GM21717 (cell line): ENCODE data around the gene MYCL.

Source experiments
- ATAC-seq: cut with Tn5 transposase; IDR thresholded peaks from one replicate; pipeline ENCODE4 v1.9.1; 2021; ENCODE audit warnings: mild to moderate bottlenecking, moderate library complexity; ENCODE audit not compliant: unreplicated experiment

Gene MYCL

DNA sequence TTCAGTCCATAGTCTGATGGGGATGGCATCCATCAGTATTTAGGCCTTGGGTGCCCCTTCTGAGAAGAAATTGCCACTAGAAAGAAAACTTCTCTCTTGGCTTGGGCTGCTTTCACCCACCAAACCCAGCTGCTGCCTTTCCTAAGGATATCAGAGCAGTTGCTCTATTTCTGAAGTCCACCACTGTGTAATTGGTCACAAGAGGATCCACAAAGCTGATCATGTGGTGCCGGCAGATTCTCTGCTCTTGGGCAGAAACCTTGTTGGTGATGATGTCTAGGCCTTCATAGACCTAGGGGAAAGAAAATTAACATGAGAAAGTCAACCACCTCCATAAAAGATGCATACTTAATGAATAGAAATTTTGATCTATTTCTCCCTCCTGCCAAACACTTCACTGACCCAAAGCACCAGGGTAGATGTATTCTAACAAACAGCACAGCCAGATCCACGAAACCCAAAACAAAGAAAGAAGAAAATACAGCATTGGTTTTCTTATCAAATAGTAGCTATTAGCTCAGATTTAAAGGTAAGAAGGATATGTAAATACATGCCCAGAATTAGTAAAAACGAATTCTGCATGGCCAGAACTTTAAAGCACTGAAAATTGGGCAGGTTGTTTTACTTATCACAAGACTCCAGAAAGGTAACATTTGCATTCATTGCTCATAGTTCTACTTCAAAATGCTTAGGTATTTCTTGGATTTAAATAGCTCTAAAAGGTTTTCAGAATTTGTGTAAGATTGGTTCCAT, 44.4 kb downstream of the MYCL start:
- ATAC-seq, result no peak

GRCh38 chr1:39854738-39855137, 47.0 kb downstream of the MYCL start:
- ATAC-seq, result no peak

- no peak for ATAC-seq
Measured at GRCh38 chr1:39854314-39854713, 47.4 kb downstream of the MYCL start.

GRCh38 chr1:39852876-39853275, 48.8 kb downstream of the MYCL start:
- no peak for ATAC-seq

- ATAC-seq, result no peak
Measured at GRCh38 chr1:39852214-39852791, 49.4 kb downstream of the MYCL start.

- no peak for ATAC-seq
Measured at GRCh38 chr1:39850606-39851216, 51.0 kb downstream of the MYCL start.

DNA sequence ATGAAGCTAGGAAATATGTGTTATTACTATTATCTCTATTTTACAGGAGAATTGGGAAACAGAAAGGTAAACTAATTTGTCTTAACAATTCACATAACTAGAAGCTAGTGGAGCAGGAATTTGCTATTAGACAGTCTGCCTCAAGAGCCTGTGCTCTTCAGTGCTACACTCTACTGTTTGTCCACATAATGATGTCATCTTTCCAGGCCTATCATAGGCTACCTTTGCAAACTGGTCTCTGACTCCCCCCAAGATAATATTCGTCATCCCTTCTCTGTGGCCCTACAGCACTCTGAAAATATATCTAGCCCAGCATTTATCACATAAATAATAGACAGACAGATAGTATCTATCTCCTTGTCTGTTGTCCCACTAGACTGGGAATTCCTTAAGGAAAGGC, 52.5 kb downstream of the MYCL start:
- no peak for ATAC-seq

DNA sequence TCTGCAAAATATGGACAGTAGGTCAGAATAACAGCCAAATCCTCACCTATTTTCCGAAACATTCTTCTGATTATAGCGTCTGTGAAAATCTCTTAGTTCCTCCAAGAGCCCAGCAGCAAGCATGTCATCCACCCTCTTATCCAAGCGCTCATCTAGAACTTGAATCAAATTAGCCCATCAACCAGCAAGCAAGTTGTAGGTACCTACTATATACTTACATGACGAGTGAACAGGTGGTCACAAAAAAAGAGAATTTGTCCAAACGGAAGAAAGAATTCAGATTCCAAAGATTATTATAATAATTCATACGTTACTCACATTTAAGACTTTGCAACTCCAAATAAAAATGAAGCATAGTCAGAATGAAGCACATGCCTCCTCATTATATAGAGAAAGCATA, 53.8 kb downstream of the MYCL start:
- ATAC-seq, result no peak

- no peak for ATAC-seq
Measured at GRCh38 chr1:39846796-39847195, 54.9 kb downstream of the MYCL start.

DNA sequence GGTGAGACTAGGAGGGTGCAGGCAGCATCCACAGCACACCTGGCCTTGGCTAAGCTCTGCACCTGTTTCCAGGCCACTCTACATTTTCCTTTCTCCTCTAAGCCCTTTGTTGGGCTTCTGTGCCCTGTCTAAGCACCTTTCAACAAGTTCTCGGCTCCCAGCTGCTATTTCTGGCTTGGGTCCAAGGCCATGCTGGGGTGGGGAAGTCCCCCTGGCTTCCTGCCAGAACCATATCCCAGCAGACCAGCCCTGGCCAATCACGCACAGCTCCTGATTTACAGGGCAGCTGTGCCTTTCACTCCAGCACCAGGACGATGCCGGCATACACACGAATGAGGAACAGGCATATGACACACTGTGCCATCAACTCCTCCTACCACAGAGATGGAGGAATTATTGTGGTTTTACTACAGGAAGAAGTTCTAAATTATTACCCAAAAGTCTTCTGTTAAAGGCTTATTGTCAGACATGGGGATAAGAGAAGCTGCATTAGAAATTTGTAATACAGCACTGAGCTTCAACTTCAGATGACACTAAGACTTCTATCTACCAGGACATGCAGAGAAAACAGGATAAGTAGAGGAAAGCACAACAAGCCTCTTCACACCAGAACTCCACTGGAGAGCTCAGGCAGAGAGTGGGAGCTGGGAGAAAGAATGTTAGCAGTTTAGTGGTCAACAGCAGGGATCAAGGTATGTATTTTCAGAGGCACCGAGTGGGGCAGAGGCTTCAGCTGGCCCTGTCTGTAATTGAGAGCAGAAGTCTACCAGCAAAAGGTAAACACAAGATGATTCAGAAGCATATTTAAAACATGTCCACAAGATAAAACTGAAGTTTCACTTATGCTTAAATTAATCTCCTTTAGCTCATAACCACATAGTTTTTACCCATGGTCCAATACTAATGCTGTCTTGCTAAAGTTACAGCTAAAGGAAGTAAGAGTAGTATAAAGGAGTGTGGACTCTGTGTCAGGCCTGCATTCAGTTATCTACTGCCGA, 55.8 kb downstream of the MYCL start:
- ATAC-seq, result peak; percentile 71
